Thymus (tissue), 11 donors: Measurements from ENCODE around the gene CCDC92B. TPM values are rescaled to one million over a fixed set of nuclear protein-coding genes. Genes with fewer than 3 reads are reported as not detected.
"Not testable (repeated sequence)": the region's sequence is repeated elsewhere in the genome, so short reads cannot be mapped to it uniquely, and the experiment has no call there.

Experiments
- DNase-seq, 9 donors: peaks; one replicate each; pipeline ENCODE4 v3.0.0-alpha.2; 2013; ENCODE audit warnings: low spot score in 9 of 9, low read depth in 6 of 9, missing footprints in 1 of 9
- H3K27ac ChIP-seq, 2 donors: one replicate each; pipeline ENCODE4 v1.5.1; 2013; ENCODE audit warnings: control low read depth in 1 of 2, low read depth in 1 of 2, low read length in 1 of 2, mild to moderate bottlenecking in 1 of 2, moderate library complexity in 1 of 2
- H3K27me3 ChIP-seq, 2 donors: one replicate each; pipeline ENCODE4 v1.5.1; 2013; ENCODE audit warnings: low read length in 1 of 2; ENCODE audit not compliant: control insufficient read depth in 2 of 2, insufficient read depth in 1 of 2
- H3K36me3 ChIP-seq, 2 donors: one replicate each; pipeline ENCODE4 v1.5.1; 2013; ENCODE audit warnings: low read length in 1 of 2, mild to moderate bottlenecking in 1 of 2, moderate library complexity in 1 of 2; ENCODE audit not compliant: control insufficient read depth in 2 of 2, insufficient read depth in 2 of 2
- H3K4me1 ChIP-seq, 2 donors: one replicate each; pipeline ENCODE4 v1.5.1; 2013; ENCODE audit warnings: low read length in 2 of 2; ENCODE audit not compliant: control insufficient read depth in 2 of 2, insufficient read depth in 2 of 2
- H3K4me3 ChIP-seq, 2 donors: one replicate each; pipeline ENCODE4 v1.5.1; 2013; ENCODE audit warnings: low read length in 2 of 2, control low read depth in 1 of 2, mild to moderate bottlenecking in 1 of 2
- H3K9me3 ChIP-seq, 2 donors: one replicate each; pipeline ENCODE4 v1.5.1; 2013; ENCODE audit warnings: low read length in 1 of 2, mild to moderate bottlenecking in 1 of 2; ENCODE audit not compliant: control insufficient read depth in 2 of 2, insufficient read depth in 1 of 2
- WGBS: extraction: QIAGEN DNeasy Blood & Tissue Kit; methylation state at CpG from one replicate; pipeline ENCODE4 v1.1.7; 2013; 5-methylcytosine and 5-hydroxymethylcytosine counted together
- polyA plus RNA-seq: library from polyadenylated mRNA; stranded (reverse); fragments of 200-250 nt; gene quantifications from one replicate; pipeline ENCODE4 v1.2.3, GENCODE V29; 2013
- total RNA-seq: library from RNA; stranded (reverse); fragments of 120-200 nt; gene quantifications from one replicate; pipeline ENCODE4 v1.2.4, GENCODE V29; 2013
- donor health status: healthy.

Gene CCDC92B
- total and polyA plus RNA-seq, 2 donors = 0.11 TPM; not detected in 1

GRCh38 chr17:2680961-2681360 lies 68.5 kb downstream of the CCDC92B start:
- no peaks in the 10 kb centered on the region for H3K4me1 ChIP-seq
- H3K27me3 ChIP-seq = no peaks in the 10 kb centered on the region
- DNase-seq = no peak
- peaks cover 43 to 74% of the 10 kb centered on the region in 2 donors for H3K36me3 ChIP-seq
- WGBS = 98% methylated on average over 2 of the region's 2 CpGs
- H3K9me3 ChIP-seq = no peaks in the 10 kb centered on the region
- H3K4me3 ChIP-seq = no peak overlapping the region
- no peak overlapping the region for H3K27ac ChIP-seq

GRCh38 chr17:2679247-2679646 lies 70.2 kb downstream of the CCDC92B start:
- 100% methylated on average over 1 of the region's 1 CpG for WGBS
- H3K9me3 ChIP-seq, H3K4me1 ChIP-seq, H3K4me3 ChIP-seq, H3K27me3 ChIP-seq, H3K27ac ChIP-seq, DNase-seq: not testable (repeated sequence)
- H3K36me3 ChIP-seq = peaks cover 44 to 76% of the 10 kb centered on the region in 2 donors

Other genes starting within 250 kb of the CCDC92B start
- gene METTL16, start 237.8 kb downstream of the CCDC92B start, total RNA-seq = 19.2 TPM
- 37.1 TPM for gene METTL16, start 237.8 kb downstream of the CCDC92B start, polyA plus RNA-seq
- 52.2 TPM for gene PAFAH1B1, start 156.0 kb downstream of the CCDC92B start, total RNA-seq
- gene PAFAH1B1, start 156.0 kb downstream of the CCDC92B start, polyA plus RNA-seq = 52.1 TPM
- gene CLUH, start 37.9 kb downstream of the CCDC92B start, total RNA-seq = 7.4 TPM
- 26.1 TPM for gene CLUH, start 37.9 kb downstream of the CCDC92B start, polyA plus RNA-seq
- 3.8 TPM for gene RAP1GAP2, start 46.8 kb upstream of the CCDC92B start, total RNA-seq
- gene RAP1GAP2, start 46.8 kb upstream of the CCDC92B start, polyA plus RNA-seq = 1.6 TPM